Measurements from ENCODE around the gene NARF. TPM values are rescaled to one million over a fixed set of nuclear protein-coding genes. Genes with fewer than 3 reads are reported as not detected.

Gene NARF
- total RNA-seq, 2 experiments from 2014 or later: 63.9 to 65.4 TPM

DNA sequence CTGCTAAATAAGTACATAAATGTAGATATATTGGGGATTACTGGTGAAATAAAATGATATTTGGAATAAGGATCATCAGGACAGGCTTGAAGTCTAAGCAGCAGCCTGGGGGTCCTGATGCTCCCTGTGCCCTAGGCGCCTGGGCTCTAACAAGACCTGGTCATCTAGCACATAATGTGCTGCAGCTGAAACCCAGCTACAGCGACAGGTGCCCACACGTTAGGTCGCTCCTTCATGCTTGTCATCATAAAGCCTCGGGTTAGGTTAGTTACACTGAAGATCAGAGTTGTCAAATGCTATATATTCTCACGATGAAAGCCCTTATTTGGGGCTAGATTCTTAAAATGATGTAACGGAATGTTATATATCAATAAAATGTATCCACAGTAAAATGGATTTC is 11.5 kb downstream of the NARF start:
- Mint-ChIP-seq H3K27ac (no peak overlapping the region), H3K9me3 (no peaks in the 10 kb centered on the region), H3K4me1 (ENCODE audit: low read depth) (peaks cover 1% of the 10 kb centered on the region), H3K27me3 (no peaks in the 10 kb centered on the region), H3K36me3 (ENCODE audit: low read depth) (peaks cover 24% of the 10 kb centered on the region), H3K4me3 (no peak overlapping the region)
- TF ChIP-seq, protein P1, sequence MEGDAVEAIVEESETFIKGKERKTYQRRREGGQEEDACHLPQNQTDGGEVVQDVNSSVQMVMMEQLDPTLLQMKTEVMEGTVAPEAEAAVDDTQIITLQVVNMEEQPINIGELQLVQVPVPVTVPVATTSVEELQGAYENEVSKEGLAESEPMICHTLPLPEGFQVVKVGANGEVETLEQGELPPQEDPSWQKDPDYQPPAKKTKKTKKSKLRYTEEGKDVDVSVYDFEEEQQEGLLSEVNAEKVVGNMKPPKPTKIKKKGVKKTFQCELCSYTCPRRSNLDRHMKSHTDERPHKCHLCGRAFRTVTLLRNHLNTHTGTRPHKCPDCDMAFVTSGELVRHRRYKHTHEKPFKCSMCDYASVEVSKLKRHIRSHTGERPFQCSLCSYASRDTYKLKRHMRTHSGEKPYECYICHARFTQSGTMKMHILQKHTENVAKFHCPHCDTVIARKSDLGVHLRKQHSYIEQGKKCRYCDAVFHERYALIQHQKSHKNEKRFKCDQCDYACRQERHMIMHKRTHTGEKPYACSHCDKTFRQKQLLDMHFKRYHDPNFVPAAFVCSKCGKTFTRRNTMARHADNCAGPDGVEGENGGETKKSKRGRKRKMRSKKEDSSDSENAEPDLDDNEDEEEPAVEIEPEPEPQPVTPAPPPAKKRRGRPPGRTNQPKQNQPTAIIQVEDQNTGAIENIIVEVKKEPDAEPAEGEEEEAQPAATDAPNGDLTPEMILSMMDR (IDR thresholded peaks at IDR 0.05): no peak
- no peak for DNase-seq
- ChIA-PET CTCF (no interaction called here), POLR2A (interaction anchor here (0.6 kb wide), 1 partner anchor 46 kb away, joined by 3 read pairs; no protein-coding TSS in a partner anchor)
- intact Hi-C loops (cut with micrococcal nuclease): no loop called here
- ATAC-seq: no peak

DNA sequence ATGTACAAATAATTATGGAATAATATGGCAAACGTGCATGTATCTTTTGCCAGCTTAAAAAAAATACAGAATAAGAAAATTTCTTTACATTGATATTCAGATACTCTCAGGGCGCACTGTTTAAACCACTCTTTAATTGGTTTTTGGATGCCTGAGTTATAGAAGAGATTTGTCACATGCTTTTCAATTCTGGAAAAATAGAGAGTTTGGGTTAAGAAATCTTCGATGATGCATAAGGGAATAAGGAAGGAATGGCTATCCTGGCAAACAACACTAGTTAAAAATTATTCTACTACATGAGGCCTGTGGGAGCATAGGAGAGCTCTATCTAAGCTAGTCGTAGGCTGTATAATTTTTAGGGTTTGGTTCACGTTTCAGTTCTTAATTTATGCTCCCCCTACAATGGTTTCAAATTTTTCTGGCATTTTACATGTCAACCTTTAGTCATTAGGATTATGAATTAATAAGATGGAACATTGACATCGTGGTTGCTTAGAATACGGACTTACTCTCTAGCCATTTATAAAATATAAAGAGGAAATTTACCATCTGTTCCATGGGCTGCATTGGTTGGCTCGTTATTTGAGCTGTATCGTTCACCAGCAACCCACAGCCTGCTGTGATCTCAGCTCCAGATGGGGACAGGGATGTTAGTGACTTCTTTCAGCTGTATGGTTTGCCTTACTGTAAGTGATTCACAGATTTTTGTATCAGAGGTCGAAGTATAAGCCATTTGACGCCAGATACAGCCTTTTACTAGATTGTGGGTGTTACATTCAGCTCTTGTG is 15.9 kb downstream of the NARF start:
- CTCF ChIA-PET: interaction anchor here (1.9 kb wide), 1 partner anchor 79 kb away, joined by 7 read pairs; no protein-coding TSS in a partner anchor

DNA sequence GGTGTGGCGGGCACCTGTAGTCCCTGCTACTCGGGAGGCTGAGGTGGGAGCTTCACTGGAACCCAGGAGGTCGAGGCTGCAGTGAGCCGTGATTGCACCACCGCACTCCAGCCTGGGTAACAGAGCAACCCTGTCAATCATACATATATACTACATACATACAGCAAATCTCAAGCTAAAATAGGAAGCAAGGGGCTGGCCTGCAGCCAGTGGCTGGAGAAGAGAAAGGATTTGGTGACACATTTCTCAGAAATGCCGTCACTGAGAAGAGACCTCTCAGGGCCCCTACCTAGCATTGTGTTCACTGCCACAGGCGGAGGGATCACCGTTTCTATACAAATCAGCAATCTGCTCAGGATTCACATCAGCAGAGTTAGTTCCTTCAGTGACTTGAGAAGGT is 16.9 kb downstream of the NARF start:
- Mint-ChIP-seq H3K27me3 (no peaks in the 10 kb centered on the region), H3K9me3 (no peaks in the 10 kb centered on the region), H3K4me1 (ENCODE audit: low read depth) (peaks cover 6% of the 10 kb centered on the region), H3K4me3 (no peak overlapping the region), H3K27ac (no peak overlapping the region), H3K36me3 (ENCODE audit: low read depth) (peaks cover 8% of the 10 kb centered on the region)
- ChIA-PET CTCF (interaction anchor here (0.6 to 1.9 kb wide), 3 partner anchors 76 to 118 kb away, joined by 3 to 7 read pairs (median 3); no protein-coding TSS in a partner anchor), POLR2A (interaction anchor here (1.5 kb wide), 1 partner anchor 29 kb away, joined by 5 read pairs; no protein-coding TSS in a partner anchor)
- intact Hi-C loops (cut with micrococcal nuclease): no loop called here
- DNase-seq (no peak), ATAC-seq (no peak)
- TF ChIP-seq, protein P1 (IDR thresholded peaks at IDR 0.05): no peak

More for the DNA sequence above, 15.9 kb downstream of the NARF start:
- H3K4me1 Mint-ChIP-seq (ENCODE audit: low read depth): peaks cover 6% of the 10 kb centered on the region
- POLR2A ChIA-PET: no interaction called here
- no peak overlapping the region for H3K4me3 Mint-ChIP-seq
- H3K36me3 Mint-ChIP-seq (ENCODE audit: low read depth): peaks cover 11% of the 10 kb centered on the region
- intact Hi-C loops (cut with micrococcal nuclease): no loop called here
- no peaks in the 10 kb centered on the region for H3K27me3 Mint-ChIP-seq
- H3K27ac Mint-ChIP-seq: no peak overlapping the region
- no peaks in the 10 kb centered on the region for H3K9me3 Mint-ChIP-seq
- DNase-seq: no peak
- TF ChIP-seq, protein P1 (IDR thresholded peaks at IDR 0.05): no peak
- no peak for ATAC-seq

DNA sequence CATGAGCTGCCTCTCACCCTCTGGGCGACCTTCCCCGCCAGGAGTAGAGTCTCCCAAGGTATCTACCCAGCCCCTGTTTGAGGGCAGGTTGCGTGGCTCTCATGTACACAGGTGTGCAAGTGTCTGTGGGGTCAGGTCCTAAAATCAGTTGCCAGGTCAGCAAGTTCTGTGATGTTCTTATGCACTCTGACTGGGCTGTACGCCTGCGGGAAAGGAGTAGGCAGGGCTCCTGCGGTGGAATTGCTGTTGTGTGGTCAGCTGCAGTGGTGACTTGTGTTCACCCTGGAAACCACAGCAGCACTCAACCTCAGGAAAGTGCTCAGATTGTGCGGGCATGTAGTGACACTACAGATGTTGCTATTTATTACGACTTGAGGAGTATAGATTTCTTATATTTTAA is 19.4 kb downstream of the NARF start:
- Mint-ChIP-seq H3K36me3 (ENCODE audit: low read depth) (peaks cover 6% of the 10 kb centered on the region), H3K27me3 (no peaks in the 10 kb centered on the region), H3K27ac (no peak overlapping the region), H3K4me3 (no peak overlapping the region), H3K4me1 (ENCODE audit: low read depth) (peaks cover 6% of the 10 kb centered on the region), H3K9me3 (no peaks in the 10 kb centered on the region)
- ATAC-seq (no peak), DNase-seq (no peak)
- intact Hi-C loops (cut with micrococcal nuclease): no loop called here
- ChIA-PET POLR2A (no interaction called here), CTCF (no interaction called here)
- TF ChIP-seq, protein P1 (IDR thresholded peaks at IDR 0.05): no peak

DNA sequence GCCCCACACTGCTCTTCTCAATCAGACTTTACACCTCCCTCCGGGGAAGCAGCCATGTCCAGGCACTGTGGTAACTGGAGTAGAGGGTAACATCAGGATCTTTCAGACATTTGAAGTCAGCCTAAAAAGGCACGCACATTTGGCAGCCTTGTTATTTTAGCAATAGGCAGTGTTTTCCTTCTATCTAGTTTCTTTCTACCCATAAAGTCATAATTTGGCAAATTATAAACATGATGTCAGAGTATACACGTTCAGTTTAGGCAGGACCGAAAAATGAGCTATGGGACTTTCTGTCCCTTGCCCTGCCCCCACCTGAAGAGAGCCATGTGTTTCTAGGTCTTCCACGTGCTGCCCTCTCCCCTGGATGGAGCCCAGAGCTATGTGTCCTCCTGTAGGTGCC is 21.1 kb downstream of the NARF start:
- H3K36me3 Mint-ChIP-seq (ENCODE audit: low read depth): peaks cover 14% of the 10 kb centered on the region

More for the DNA sequence above, 21.1 kb downstream of the NARF start:
- H3K27me3 Mint-ChIP-seq: no peaks in the 10 kb centered on the region
- CTCF ChIA-PET: no interaction called here
- no peak overlapping the region for H3K27ac Mint-ChIP-seq
- intact Hi-C loops (cut with micrococcal nuclease): no loop called here
- TF ChIP-seq, protein P1 (IDR thresholded peaks at IDR 0.05): no peak
- H3K4me1 Mint-ChIP-seq (ENCODE audit: low read depth): peaks cover 6% of the 10 kb centered on the region
- H3K9me3 Mint-ChIP-seq: no peaks in the 10 kb centered on the region
- ATAC-seq (no peak), DNase-seq (no peak)
- H3K4me3 Mint-ChIP-seq: no peak overlapping the region
- POLR2A ChIA-PET: interaction anchor here (1.2 kb wide), 1 partner anchor 12 kb away, joined by 4 read pairs; no protein-coding TSS in a partner anchor

Data from activated CD8-positive, alpha-beta T cell treated with anti-CD3 and anti-CD28 coated beads for 36 hours (primary cell).